NCI-H1436 treated with DMSO at 0.1 percent for 48 hours (cell line): ENCODE measurements around the gene ALDOB.

Experiments used
- DNase-seq: peaks from one replicate; lab custom pipeline; 2025; lab: John Stamatoyannopoulos, UW

Gene ALDOB

DNA sequence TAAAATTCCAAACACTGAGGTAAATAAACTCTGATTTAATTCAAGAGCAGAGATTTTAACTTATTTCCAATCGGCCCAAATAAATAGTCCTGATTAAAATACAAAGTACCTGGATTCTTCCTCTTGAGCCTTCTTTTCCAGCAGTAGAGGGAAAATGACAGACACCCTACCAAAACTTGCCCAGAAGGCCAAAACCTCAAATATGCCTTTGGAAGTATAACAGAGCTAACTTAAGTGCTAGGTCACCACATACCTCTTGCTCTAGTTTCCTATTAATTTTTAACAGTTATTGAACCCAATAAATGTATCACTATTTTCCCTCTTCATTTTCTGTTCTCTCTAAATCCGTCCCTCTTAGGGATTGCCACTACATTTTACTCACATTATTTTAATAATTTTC lies 52.2 kb downstream of the ALDOB start:
- DNase-seq: no peak

DNA sequence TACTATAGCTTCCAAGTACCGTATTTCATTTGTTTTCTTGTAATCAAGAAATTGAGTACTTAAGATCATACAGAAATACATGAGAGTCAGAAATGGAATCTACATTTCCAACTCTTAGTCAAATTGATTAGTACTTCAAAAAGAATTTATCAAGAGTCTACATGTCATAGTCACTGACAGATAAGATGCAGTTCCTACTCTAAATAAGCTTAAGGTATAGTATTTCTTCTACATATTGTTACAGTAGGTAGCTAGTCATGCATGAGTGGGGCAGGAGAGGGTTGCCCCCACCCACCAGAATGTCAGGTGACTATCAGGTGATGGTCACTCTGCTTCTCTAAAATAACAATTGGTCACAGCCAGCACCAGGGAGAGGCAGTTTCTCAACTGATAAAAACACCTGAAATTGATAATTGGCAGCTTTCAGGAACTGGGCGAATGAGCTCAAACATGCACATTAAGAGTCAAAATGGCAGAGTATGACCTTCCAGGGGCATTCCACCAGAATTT lies 53.7 kb downstream of the ALDOB start:
- DNase-seq: no peak

DNA sequence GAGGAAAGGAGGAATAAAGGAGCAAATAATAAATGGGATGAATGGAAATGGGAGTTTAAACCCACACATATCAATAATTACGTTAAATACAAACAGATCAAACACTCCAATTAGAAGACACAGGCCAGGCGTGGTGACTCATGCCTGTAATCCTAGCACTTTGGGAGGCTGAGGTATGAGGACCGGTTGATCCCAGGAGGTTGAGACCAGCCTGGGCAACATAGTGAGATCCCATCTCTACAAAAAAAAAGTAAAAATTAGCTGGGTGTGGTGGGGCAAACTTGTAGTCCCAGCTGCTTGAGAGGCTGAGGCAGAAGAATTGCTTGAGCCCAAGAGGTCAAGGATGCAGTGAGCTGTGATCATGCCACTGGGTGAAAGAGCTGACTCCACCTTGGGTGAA lies 54.5 kb downstream of the ALDOB start:
- DNase-seq: no peak

GRCh38 chr9:101380295-101380694 lies 55.3 kb downstream of the ALDOB start:
- no peak for DNase-seq

GRCh38 chr9:101376111-101376848 lies 59.3 kb downstream of the ALDOB start:
- no peak for DNase-seq

DNA sequence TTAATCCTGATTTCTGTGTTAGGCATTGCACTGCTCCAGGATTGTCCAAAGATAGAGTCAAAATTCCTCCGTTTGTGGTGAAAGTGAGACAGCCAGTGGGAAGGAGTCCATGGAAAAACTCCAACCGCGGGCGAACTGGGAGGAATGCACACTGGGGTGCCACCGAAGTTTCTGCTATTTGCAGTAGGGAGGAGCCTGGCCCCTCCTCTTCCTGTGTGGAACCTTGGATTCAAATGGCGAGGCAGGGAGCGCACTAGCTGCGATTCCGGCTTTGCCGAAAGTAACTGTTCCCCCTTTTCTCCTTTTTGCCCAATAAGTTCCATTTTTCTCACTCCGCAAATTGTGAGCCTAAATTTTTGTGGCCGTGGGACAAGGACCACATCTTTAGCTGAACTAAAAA lies 60.0 kb downstream of the ALDOB start:
- no peak for DNase-seq

DNA sequence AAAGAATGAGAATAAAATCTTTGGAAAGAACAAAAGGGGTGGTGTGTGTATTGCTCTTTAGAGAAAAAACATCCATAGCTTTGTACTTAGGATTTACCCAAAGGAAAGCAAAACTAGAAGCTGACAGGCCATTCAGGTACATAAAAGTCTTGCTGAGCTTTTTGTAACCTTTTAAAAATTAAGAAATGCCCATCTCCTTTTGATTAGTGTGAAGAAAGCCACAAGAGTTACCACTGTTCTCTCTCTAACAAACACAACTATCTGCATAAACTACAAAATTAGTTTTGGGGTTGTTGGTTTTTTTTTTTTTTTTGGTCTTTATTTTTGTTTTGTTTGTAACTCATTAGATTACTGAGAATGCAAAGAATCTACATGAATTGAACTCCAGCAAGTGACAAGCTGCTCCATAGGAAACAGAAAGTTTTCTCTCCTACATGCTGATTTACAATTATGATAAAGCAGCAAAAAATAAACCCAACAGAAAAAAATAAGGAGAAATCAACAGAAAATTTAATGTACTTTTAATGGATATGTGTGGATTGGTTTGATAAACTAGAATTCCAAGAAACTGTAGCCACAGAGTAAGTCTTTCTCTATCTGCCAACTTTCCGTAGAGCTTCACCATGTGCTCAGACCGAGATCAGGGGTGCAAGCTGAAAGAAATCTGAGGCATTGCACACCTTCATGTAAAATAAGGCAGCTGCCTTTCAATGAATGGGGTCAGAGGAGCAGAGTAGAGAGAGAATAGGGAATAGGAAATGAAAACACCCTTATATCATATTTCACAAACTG lies 63.1 kb downstream of the ALDOB start:
- no peak for DNase-seq

GRCh38 chr9:101371813-101372212 lies 63.8 kb downstream of the ALDOB start:
- no peak for DNase-seq
